Hepatocyte (in vitro differentiated cells): Measurements from ENCODE around the gene ETFB. TPM values are rescaled to one million over a fixed set of nuclear protein-coding genes. Genes with fewer than 3 reads are reported as not detected.

Experiments used
- DNase-seq: peaks from one replicate; pipeline ENCODE4 v3.0.0-alpha.2; 2016; ENCODE audit warnings: low spot score
- H2AFZ ChIP-seq: fragments of 200-600 bp; sonication (generic); 2 replicates; pipeline ENCODE4 v1.6.0; 2016; ENCODE audit warnings: antibody characterized with exemption, mild to moderate bottlenecking
- H3K27ac ChIP-seq: fragments of 200-600 bp; sonication (generic); 2 replicates; pipeline ENCODE4 v1.5.1; 2016; ENCODE audit warnings: mild to moderate bottlenecking
- H3K27me3 ChIP-seq: fragments of 200-600 bp; sonication (generic); 2 replicates; pipeline ENCODE4 v1.6.1; 2016
- H3K36me3 ChIP-seq: fragments of 200-600 bp; sonication (generic); replicated peaks from 2 replicates; pipeline ENCODE4 v1.5.1; 2016; ENCODE audit warnings: low read depth; ENCODE audit not compliant: insufficient read depth
- H3K4me1 ChIP-seq: fragments of 200-600 bp; sonication (generic); 2 replicates; pipeline ENCODE4 v1.5.1; 2016; ENCODE audit warnings: mild to moderate bottlenecking, moderate library complexity; ENCODE audit not compliant: insufficient read depth
- H3K4me2 ChIP-seq: fragments of 200-600 bp; sonication (generic); 2 replicates; pipeline ENCODE4 v1.6.0; 2016
- H3K4me3 ChIP-seq: fragments of 200-600 bp; sonication (generic); 2 replicates; pipeline ENCODE4 v1.5.1; 2016; ENCODE audit warnings: mild to moderate bottlenecking
- H3K79me2 ChIP-seq: fragments of 200-600 bp; sonication (generic); 2 replicates; pipeline ENCODE4 v1.6.0; 2017; ENCODE audit warnings: mild to moderate bottlenecking
- H3K9me2 ChIP-seq: fragments of 200-600 bp; sonication (generic); replicated peaks from 2 replicates; pipeline ENCODE4 v1.6.0; 2017; ENCODE audit warnings: mild to moderate bottlenecking; ENCODE audit not compliant: insufficient read depth
- H3K9me3 ChIP-seq: fragments of 200-600 bp; sonication (generic); 2 replicates; pipeline ENCODE4 v1.5.1; 2016; ENCODE audit warnings: low read depth, mild to moderate bottlenecking
- H4K20me1 ChIP-seq: fragments of 200-600 bp; sonication (generic); 2 replicates; pipeline ENCODE4 v1.6.0; 2016; ENCODE audit warnings: mild to moderate bottlenecking; ENCODE audit not compliant: insufficient read depth, poor library complexity, severe bottlenecking
- EZH2 ChIP-seq: fragments of 200-600 bp; sonication (generic); IDR thresholded peaks from 2 replicates; pipeline ENCODE4 v1.6.1; 2016; ENCODE audit warnings: antibody characterized with exemption, mild to moderate bottlenecking, borderline replicate concordance
- EZH2phosphoT487 ChIP-seq: fragments of 200-600 bp; sonication (generic); IDR thresholded peaks from one replicate; pipeline ENCODE4 v1.6.1; 2018; ENCODE audit warnings: antibody characterized with exemption, mild to moderate bottlenecking, low read depth, moderate library complexity; ENCODE audit not compliant: unreplicated experiment, severe bottlenecking
- WGBS: methylation state at CpG from one replicate; pipeline ENCODE4 v1.1.6; 2016; ENCODE audit warnings: low lambda C conversion rate; ENCODE audit errors: missing lambda C conversion rate; 5-methylcytosine and 5-hydroxymethylcytosine counted together
- polyA plus RNA-seq: library from polyadenylated mRNA; unstranded; fragments of >200 nt; fragmentation: Nextera tagmentation; extraction: Ambion mirVana; gene quantifications from 2 replicates; pipeline ENCODE4 v1.2.1, GENCODE V29; 2016
- total RNA-seq: library from RNA; depleted of rRNA; stranded (reverse); fragments of >200 nt; gene quantifications from 2 replicates; pipeline ENCODE4 v1.2.3, GENCODE V29; 2014
- TF ChIP-seq, protein P1 (sequence below): fragments of 200-600 bp; sonication (generic); IDR thresholded peaks from 2 replicates; pipeline ENCODE4 v1.5.1; 2016; ENCODE audit warnings: antibody characterized with exemption, mild to moderate bottlenecking; ENCODE audit not compliant: poor library complexity

The ETFB gene
- total RNA-seq (167 and 190 TPM in 2 replicates), polyA plus RNA-seq (237 and 248 TPM in 2 replicates)

DNA sequence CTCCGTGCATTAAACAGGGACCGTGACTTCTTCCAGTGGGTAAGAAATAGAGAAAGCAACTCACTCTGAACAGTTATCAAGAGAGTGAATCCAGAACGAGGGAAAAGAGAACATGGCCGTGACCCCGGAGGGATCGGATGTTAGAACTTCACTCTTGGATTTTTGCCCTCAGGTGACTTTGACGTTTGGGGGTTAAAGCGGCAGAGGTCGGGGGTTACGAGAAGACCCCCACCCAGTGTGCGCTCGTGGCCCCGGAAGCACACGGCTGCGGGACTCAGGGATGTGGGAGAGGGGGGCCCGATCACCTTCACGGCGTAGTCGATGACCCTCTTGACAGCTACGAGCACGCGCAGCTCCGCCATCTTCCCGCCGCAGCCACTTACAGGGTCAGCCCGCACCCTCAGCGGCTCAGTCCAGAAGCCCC lies at the start of gene ETFB:
ETFB (minus strand) TSS at position 424 of the 424 bp plus-strand sequence; CDS start at position 362, 62 bp downstream.
- 0% methylated on average over 20 of the region's 27 CpGs for WGBS

DNA sequence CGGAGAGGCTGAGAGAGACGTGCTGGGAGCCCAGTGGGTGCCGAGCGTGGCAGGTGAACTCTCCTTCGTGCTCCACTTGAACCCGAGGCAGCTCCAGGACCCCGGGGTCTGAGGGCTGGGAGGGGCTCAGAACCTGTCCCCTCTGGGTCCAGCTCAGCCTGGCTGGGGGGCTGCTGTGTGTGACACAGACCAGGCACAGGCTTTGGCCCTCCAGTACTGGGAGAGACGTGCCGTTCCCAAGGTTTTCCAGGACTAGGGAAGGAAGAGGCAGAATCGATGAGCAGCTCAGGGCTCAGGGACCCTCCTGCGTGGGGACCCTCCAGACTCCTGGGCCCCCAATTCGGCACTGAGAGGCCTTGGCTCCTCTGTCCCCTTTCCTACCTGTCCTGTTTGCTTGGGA lies 49.0 kb upstream of the ETFB start:
- Histone ChIP-seq H3K36me3 (no peaks in the 10 kb centered on the region), H4K20me1 (no peaks in the 10 kb centered on the region), H3K79me2 (no peaks in the 10 kb centered on the region), H3K27ac (no peak overlapping the region), H3K9me3 (no peaks in the 10 kb centered on the region), H3K4me2 (no peak overlapping the region), H3K4me3 (no peak overlapping the region), H2AFZ (no peak overlapping the region), H3K9me2 (no peaks in the 10 kb centered on the region), H3K27me3 (no peaks in the 10 kb centered on the region), H3K4me1 (no peaks in the 10 kb centered on the region)
- whole genome bisulfite sequencing: 83% methylated on average over 9 of the region's 12 CpGs
- TF ChIP-seq EZH2phosphoT487 (no peak), EZH2 (no peak)
- TF ChIP-seq, protein P1, sequence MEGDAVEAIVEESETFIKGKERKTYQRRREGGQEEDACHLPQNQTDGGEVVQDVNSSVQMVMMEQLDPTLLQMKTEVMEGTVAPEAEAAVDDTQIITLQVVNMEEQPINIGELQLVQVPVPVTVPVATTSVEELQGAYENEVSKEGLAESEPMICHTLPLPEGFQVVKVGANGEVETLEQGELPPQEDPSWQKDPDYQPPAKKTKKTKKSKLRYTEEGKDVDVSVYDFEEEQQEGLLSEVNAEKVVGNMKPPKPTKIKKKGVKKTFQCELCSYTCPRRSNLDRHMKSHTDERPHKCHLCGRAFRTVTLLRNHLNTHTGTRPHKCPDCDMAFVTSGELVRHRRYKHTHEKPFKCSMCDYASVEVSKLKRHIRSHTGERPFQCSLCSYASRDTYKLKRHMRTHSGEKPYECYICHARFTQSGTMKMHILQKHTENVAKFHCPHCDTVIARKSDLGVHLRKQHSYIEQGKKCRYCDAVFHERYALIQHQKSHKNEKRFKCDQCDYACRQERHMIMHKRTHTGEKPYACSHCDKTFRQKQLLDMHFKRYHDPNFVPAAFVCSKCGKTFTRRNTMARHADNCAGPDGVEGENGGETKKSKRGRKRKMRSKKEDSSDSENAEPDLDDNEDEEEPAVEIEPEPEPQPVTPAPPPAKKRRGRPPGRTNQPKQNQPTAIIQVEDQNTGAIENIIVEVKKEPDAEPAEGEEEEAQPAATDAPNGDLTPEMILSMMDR: no peak
- no peak for DNase-seq

More for the DNA sequence above, at the start of gene ETFB:
- DNase-seq: no peak
- H3K4me1 ChIP-seq: peaks cover 36% of the 10 kb centered on the region
- H3K79me2 ChIP-seq: peaks cover 25% of the 10 kb centered on the region
- H4K20me1 ChIP-seq: no peaks in the 10 kb centered on the region
- peak within 1 kb of the TSS; percentile 67 for H2AFZ ChIP-seq
- H3K27ac ChIP-seq: peak within 1 kb of the TSS; percentile 99
- H3K36me3 ChIP-seq: no peaks in the 10 kb centered on the region
- H3K9me2 ChIP-seq: no peaks in the 10 kb centered on the region
- peak within 1 kb of the TSS; percentile 97 for H3K4me2 ChIP-seq
- no peaks in the 10 kb centered on the region for H3K9me3 ChIP-seq
- H3K27me3 ChIP-seq: no peaks in the 10 kb centered on the region
- peak within 1 kb of the TSS; percentile 62 for H3K4me3 ChIP-seq
- TF ChIP-seq, protein P1: no peak
- TF ChIP-seq EZH2 (no peak), EZH2phosphoT487 (no peak)

DNA sequence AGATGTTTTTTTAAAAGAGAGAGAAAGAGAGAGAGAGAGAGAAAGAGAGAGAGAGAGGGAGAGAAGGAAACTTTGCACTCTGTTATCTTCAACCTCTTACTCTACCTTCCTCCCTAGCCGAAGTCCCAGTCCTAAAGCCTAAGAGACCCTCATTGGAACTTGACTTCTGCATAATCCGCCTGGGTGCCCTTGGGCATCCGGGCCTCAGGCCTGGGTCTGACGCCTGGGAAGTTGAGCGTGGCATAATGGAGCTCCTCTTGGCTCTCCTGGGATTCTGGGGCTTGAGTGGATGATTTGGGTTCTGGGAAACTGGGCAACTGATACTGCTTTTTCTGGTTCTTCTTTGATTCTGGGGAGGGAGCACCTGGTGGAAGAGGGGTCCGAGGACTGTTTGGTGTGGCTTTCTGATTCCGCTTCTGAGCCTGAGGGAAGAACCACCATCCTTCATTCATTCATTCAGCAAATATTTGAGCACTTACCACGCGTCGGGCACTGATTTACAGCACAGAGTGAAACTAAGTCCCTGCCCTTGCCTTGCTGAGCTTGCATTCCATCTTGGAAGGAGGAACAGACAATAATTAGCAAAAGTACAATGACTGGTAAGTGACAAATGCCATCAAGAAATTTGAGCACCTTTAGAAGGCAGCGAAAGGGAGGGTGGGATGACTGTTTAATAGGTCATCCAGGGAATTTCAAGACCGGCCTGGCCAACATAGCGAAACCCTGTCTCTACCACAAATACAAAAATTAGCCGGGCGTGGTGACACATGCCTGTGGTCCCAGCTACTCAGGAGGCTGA lies 45.0 kb upstream of the ETFB start:
- TF ChIP-seq EZH2phosphoT487 (no peak), EZH2 (no peak)
- TF ChIP-seq, protein P1: no peak
- no peaks in the 10 kb centered on the region for H4K20me1 ChIP-seq
- WGBS: 91% methylated on average over 15 of the region's 15 CpGs

More for the DNA sequence above, 45.0 kb upstream of the ETFB start:
- no peaks in the 10 kb centered on the region for H3K79me2 ChIP-seq
- H3K27me3 ChIP-seq: no peaks in the 10 kb centered on the region
- H3K27ac ChIP-seq: no peak overlapping the region
- no peaks in the 10 kb centered on the region for H3K36me3 ChIP-seq
- no peak overlapping the region for H2AFZ ChIP-seq
- no peak for DNase-seq
- no peaks in the 10 kb centered on the region for H3K9me2 ChIP-seq
- no peaks in the 10 kb centered on the region for H3K4me1 ChIP-seq
- H3K9me3 ChIP-seq: no peaks in the 10 kb centered on the region
- no peak overlapping the region for H3K4me3 ChIP-seq
- H3K4me2 ChIP-seq: no peak overlapping the region
